Measurements from ENCODE around the gene CYSRT1.

Gene CYSRT1

GRCh38 chr9:137185921-137186320 lies 39.1 kb upstream of the CYSRT1 start:
- TF ChIP-seq CTCF (IDR thresholded peaks at IDR 0.05; ENCODE audit: insufficient read depth, low read depth, low read length, missing control alignments) = no peak
- no peak overlapping the region for H3K4me3 ChIP-seq (ENCODE audit: low read length)
- DNase-seq (ENCODE audit: low read depth) = no peak

GRCh38 chr9:137186385-137186784 lies 38.6 kb upstream of the CYSRT1 start:
- H3K4me3 ChIP-seq (ENCODE audit: low read length) = no peak overlapping the region
- DNase-seq (ENCODE audit: low read depth) = no peak
- TF ChIP-seq CTCF (IDR thresholded peaks at IDR 0.05; ENCODE audit: insufficient read depth, low read depth, low read length, missing control alignments) = no peak

- H3K4me3 ChIP-seq (ENCODE audit: low read length) = peak overlapping the region; percentile 94
- no peak for DNase-seq (ENCODE audit: low read depth)
- no peak for TF ChIP-seq CTCF (IDR thresholded peaks at IDR 0.05; ENCODE audit: insufficient read depth, low read depth, low read length, missing control alignments)
These were observed 37.6 kb upstream of the CYSRT1 start for GRCh38 chr9:137187386-137187785.

- DNase-seq (ENCODE audit: low read depth) = no peak
- no peak for TF ChIP-seq CTCF (IDR thresholded peaks at IDR 0.05; ENCODE audit: insufficient read depth, low read depth, low read length, missing control alignments)
- peak overlapping the region; percentile 94 for H3K4me3 ChIP-seq (ENCODE audit: low read length)
These were observed 36.9 kb upstream of the CYSRT1 start for GRCh38 chr9:137188086-137188489.

GRCh38 chr9:137188490-137189296 lies 36.3 kb upstream of the CYSRT1 start, which contains the start of the genes ANAPC2 and SSNA1:
Gene ANAPC2 (minus strand): TSS chr9:137188560. CDS start chr9:137188532, 28 bp downstream.
Gene SSNA1 (plus strand): TSS chr9:137188676. CDS start chr9:137188727, 51 bp downstream.
- H3K4me3 ChIP-seq (ENCODE audit: low read length) = peak within 1 kb of the TSS; percentile 94
- peak; percentile 57 for TF ChIP-seq CTCF (IDR thresholded peaks at IDR 0.05; ENCODE audit: insufficient read depth, low read depth, low read length, missing control alignments)
- peak; percentile 93 for DNase-seq (ENCODE audit: low read depth)

- DNase-seq (ENCODE audit: low read depth) = no peak
- H3K4me3 ChIP-seq (ENCODE audit: low read length) = peak overlapping the region; percentile 94
- no peak for TF ChIP-seq CTCF (IDR thresholded peaks at IDR 0.05; ENCODE audit: insufficient read depth, low read depth, low read length, missing control alignments)
These were observed 35.4 kb upstream of the CYSRT1 start for GRCh38 chr9:137189297-137190295.

All from epithelial cell of esophagus (primary cell).